ENCODE results near the gene RXYLT1.

The RXYLT1 gene

DNA sequence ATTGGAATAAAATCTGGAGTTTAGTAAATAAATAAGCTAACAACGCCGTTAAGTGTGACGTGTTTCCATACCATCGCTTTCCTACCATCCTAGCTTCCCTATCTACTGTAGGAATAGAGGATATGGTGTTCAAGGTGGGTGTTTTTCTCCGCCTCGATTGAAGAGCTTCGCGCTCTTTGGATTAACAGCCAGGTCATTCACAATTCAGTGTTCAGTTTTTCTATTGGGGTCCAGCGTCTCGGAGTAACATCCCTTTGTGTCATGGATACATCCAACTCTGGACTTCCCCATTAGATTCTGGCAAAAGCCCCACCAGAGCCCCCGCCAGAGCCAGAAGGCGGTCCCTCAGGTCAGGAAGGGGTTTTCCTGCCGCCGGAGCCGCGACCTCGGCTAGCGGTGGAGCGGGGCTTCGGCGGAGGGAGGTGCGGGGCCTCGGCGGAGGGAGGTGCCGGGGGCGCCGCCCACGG, 63.6 kb downstream of the RXYLT1 start:
- no peak for DNase-seq

DNA sequence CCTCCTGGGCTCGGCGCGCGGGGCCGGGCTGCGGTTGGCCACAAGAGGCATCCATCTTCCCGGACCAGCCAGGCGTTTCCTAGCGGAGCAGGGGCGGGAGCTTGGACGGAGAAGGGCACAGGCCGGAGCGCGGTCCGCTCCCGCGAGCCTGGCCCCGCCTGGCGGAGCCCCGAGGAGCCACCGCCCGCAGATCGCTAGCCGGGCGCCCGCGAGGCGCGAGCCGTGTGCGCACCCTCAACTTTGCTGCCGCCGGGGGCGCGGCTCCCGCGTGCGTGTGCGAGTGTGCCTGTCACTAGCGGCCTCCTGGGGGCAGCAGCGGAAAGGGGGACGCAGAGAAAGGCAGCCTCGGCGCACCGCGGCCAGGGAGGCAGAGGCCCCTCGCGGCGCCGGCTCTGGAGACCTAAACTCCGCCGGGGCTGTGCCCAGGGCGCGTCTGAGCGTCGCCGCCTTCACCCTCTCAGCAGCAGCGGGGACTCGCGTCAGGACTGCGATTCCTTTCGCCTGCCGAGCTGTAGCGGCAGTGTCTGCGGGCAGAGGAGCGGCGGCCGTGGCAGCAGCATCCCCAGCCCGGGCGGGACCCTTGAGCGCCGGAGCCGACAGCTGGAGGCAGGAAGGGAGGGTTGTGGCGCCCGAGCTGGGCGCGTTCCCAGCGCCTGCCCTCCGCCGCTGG, 64.1 kb downstream of the RXYLT1 start:
- DNase-seq = peak; percentile 59 to 97 (median 86)

DNA sequence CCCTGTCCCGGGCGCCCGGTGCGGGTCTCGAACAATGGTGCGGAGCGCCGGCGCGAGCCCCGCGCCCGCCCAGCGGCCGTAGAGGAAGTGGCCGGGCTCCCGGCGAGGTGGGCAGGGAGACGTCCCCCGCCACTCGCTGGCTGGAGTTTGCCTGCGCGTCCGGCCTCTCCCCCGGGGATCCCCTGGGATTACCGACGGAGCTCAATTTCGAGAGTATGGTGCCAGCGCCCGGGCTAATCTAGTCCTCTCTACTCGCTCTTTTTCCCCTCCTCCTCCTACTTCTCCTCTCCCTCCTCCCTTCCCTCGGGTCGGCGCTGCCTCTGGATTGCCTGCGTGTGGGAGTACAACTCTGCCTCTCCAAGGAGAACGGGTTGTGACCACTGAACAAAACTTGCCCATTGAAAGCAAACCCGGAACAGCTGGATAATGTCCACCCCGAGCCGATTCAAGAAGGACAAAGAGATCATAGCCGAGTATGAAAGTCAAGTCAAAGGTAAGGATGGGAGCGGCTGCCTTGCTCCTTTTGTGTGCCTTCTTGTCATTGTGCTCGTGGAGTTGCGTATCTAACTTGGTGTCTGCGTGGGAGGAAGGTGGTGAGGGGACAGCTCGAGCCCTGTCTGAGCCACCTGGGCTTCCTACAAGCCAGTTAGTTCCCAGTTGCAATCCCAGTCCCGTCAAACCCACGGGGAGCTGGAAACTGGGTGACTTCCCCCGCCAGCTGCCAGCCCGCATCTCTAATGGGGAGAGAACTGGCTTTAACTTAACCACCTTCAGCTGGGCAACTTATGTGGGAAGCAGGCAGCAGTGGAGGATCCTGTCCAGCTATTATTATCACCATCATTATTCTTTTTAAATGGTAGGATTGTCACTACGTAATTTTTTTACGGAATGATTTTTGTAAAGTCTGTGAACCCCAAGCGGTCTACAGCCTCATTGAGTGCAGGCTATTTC, 65.0 kb downstream of the RXYLT1 start, which contains the start of gene SRGAP1:
SRGAP1 (plus strand) TSS at position 310 of the 951 bp plus-strand sequence; CDS start at position 427, 117 bp downstream.
- DNase-seq = peak in 47 of 56 donors; percentile 12 to 80 (median 60)

DNA sequence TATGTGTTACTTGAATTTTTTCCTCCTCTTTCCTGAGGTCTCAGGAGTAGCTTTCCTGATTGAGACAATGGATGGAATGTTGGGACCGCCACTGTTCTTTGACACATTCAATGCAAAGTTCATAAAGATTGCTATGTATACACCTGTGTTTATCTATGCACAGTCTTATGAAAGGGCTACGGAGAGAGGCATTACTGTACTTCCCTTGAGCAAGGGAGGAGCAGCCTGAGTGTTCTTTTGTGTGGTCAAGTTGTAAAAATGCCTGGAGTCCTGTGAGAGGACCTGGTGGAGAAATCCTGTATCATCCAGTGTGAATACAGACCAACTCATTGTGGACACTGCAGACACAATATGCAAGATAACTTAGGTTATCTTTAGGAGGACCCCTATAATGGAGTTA, 66.0 kb downstream of the RXYLT1 start:
- peak in 1 of 56 donors; percentile 3 for DNase-seq

DNA sequence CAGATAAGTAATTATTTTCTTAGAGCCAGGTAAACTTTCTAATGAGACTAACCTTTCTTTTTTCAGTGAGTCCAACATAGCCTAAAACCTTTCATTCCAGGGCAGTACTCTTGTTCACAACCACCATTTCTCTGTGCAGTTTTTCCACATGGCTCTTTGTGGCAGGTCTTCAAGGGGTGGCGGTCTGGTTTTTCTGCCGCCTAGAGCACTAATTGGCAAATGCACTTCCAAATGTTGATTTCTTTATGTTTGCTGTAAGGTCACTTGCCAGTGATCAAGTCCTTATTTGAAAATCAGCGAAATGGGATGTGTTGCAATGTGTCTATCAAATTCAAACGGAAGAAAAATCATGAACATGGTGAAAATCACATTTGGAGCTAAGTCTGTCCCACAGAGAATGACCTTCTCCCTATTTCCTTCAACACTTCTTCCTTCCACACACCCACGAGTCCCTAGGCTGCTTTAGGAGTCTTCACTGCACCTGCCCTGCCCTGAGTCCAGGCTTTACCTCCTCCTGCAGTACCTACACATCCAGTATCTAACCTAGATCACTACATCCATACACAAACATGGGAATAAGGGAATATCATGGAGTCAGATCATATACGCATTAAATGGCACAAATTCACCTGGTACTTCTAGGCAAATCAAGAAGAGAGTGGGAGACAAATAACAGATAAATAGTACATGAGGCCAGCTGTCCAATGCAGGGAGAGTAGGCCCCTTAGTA, 66.7 kb downstream of the RXYLT1 start:
- peak in 3 of 56 donors; percentile 4 to 7 (median 5) for DNase-seq

DNA sequence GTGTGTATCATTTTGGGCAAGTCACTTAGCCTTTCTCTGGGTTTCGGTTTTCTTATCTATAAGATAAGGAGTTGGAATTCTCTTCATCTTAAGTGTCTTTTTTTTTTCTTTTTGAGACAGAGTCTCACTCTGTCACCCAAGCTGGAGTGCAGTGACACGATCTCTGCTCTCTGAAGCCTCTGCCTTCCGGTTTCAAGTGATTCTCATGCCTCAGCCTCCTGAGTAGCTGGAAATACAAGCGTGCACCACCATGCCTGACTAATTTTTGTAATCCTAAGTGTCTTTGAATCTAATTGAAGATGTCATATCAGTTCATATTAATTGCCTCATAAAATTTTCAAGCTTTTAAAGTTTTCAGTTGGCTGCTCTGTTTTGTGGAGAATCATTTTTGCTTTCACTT, 68.7 kb downstream of the RXYLT1 start:
- no peak for DNase-seq

DNA sequence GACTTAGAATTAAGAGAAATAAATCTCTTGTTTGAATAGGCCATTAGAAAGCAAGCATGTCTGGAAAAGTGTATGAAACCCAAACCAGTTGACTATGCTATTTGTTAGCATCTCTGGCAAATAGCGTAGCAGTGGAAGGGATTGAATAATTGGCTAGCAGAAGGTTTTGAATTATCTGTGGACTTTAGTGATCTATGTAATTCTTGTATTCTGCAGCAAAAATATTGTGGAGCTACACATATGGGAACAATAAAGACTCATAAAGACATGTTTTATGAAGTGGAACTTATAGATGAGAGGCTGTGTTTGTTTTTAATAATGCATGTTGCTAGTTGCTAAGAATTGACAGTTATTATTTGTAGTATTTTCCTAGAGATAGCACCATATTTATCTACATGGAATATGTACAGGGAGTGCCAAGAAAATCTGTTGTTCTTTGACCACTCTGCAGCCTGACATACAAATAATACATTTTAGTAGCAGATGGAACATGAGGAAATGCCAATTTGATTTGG, 69.5 kb downstream of the RXYLT1 start:
- DNase-seq = no peak

DNA sequence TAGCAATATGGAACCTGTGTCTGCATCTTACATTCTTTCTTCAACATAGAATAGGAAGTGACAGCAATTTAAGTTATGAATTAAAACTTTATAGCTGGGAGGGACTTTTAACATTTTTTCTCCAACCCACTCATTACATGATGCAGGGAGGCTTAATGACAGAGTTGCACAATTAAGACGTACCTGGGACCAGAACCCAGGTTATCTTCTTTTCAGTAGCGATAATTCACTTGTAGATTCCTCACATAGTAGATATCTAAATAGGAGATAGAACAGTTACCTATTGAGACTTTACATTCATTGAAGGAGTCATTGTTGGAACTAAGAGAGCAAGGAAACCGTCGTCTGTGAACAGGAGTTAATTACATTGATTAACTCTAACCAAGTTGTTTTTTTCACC, 69.9 kb downstream of the RXYLT1 start:
- DNase-seq = no peak

DNA sequence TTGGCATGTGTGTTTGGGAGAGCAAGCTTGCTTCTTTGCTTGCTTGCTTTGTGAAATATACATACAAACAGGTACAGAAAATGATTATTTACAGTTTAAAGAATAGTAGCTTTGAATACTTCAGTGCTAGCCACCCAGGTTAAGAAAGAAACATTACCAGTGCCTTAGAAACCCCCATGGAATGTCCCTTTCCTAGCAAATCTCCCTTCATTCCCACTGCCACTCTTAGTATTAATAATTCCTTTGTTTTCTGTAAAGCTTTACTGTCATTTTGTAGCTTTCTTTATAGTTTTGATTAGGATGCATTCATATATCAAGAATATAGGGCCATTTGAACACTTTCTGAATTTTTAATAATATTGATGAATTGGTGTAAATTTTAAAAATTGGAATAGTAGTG, 74.3 kb downstream of the RXYLT1 start:
- DNase-seq = no peak

DNA sequence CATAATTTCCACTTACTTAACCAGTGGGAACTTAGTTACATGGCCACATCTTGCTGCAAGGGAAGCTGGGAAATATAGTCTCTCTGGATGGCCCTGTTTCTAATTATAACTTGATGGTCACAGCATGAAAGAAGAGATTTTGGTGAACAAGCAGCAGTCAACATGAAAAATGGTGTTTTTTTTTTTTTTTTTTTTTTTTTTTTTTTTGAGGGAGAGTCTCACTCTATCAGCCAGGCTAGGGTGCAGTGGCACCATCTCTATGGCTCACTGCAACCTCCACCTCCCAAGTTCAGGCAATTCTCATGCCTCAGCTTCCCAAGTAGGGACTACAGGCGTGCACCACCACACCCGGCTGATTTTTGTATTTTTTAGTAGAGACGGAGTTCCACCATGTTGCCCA, 75.6 kb downstream of the RXYLT1 start:
- DNase-seq = no peak

DNA sequence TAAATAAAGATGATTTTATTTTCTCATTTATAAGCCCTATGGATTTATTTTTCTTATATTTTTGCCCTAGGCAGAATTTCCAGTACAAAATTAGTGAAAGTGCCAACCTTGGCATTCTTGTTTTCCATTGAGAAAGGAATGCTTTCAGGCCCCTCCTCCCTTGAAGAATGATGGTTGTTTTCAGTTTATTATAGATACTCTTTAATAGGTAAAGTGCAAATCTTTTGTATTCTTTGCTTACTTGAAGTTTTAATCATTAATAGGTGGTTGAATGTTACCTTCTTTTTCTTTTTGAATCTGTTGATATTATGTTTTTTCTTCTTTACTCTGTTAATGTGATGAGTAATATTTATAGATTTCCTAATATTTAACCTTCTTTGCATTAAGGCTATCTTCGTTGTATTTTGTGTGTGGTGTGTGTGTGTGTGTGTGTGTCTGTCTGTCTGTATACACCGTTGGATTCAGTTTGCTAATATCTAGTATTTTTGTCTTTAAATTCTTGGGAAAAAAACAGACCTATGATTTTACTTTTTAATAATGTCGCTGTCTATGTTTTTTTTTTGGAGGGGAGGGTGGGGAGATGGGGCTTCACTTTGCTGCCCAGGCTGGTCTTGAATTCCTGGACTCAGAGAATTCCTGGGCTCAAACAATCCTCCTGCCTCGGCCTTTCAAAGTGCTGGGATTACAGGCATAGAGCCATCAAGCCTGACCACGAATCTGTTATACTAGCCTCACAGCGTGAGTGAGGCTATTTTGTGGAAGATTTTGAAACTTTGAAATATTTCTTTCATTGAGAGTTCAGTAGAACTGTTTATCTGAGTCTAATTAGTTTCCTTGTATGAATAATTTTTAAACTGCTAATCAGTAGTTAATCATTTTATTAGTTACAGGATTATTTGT, 78.3 kb downstream of the RXYLT1 start:
- no peak for DNase-seq
